ENCODE data around the gene PHLDB1. TPM values are rescaled to one million over a fixed set of nuclear protein-coding genes. Genes with fewer than 3 reads are reported as not detected.

Gene PHLDB1
- total and polyA plus RNA-seq, 2 experiments from 2014 or later: 60.2 to 126 TPM

DNA sequence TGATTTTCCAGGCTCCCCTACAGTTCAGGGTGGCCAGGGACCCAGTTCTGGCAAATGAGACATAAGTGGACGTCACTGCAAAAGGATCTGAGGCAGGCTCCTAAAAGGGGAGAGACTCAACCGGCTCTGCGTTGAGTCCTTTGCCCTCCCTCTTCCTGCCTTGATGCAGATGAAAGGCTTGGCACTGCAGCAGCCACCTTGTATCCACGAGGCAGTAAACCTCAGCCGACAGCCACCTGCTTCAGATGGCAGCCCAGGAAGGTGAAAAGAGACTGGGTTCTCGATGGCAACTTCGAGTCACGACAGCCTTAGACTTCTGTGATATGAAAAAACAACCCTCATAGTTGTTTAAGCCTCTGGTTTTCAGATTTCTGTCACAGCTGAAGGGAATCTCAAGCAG lies 86.8 kb downstream of the PHLDB1 start:
- no peaks in the 10 kb centered on the region for H3K9me3 ChIP-seq (ENCODE audit: low read depth)
- H3K27ac ChIP-seq: no peak overlapping the region
- no peaks in the 10 kb centered on the region for H3K36me3 ChIP-seq
- H3K4me3 ChIP-seq: no peak overlapping the region
- no peaks in the 10 kb centered on the region for H3K4me1 ChIP-seq (ENCODE audit: low read depth)
- DNase-seq (ENCODE audit: low read depth in 1 of 2, low spot score in 1 of 2): no peak
- H3K27me3 ChIP-seq: no peaks in the 10 kb centered on the region
- TF ChIP-seq, protein P1, sequence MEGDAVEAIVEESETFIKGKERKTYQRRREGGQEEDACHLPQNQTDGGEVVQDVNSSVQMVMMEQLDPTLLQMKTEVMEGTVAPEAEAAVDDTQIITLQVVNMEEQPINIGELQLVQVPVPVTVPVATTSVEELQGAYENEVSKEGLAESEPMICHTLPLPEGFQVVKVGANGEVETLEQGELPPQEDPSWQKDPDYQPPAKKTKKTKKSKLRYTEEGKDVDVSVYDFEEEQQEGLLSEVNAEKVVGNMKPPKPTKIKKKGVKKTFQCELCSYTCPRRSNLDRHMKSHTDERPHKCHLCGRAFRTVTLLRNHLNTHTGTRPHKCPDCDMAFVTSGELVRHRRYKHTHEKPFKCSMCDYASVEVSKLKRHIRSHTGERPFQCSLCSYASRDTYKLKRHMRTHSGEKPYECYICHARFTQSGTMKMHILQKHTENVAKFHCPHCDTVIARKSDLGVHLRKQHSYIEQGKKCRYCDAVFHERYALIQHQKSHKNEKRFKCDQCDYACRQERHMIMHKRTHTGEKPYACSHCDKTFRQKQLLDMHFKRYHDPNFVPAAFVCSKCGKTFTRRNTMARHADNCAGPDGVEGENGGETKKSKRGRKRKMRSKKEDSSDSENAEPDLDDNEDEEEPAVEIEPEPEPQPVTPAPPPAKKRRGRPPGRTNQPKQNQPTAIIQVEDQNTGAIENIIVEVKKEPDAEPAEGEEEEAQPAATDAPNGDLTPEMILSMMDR (IDR thresholded peaks at IDR 0.05; ENCODE audit: low read depth, low read length): no peak

DNA sequence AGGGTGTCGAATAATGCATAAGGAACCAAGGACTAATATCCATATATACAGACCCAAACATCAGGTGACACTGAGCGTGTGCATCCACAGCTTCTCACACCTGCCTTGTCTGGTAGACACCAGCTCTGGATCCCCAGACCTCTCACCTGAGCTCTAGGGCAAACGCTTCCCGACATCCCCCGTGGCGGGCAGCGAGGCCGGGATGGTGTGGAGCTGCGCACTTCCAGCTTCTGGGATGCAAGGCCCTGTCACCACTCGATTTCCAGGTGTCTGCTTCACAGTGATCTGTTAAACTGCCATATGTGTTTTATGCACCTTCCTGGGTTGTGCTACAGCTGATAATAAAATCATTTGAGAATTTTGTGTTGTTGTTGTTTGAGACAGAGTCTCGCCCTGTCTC lies 87.4 kb downstream of the PHLDB1 start:
- H3K4me3 ChIP-seq: no peak overlapping the region
- H3K27me3 ChIP-seq: no peaks in the 10 kb centered on the region
- no peak overlapping the region for H3K27ac ChIP-seq
- no peak for DNase-seq (ENCODE audit: low read depth in 1 of 2, low spot score in 1 of 2)
- H3K36me3 ChIP-seq: no peaks in the 10 kb centered on the region
- H3K9me3 ChIP-seq (ENCODE audit: low read depth): no peaks in the 10 kb centered on the region
- TF ChIP-seq, protein P1 (IDR thresholded peaks at IDR 0.05; ENCODE audit: low read depth, low read length): no peak
- H3K4me1 ChIP-seq (ENCODE audit: low read depth): no peaks in the 10 kb centered on the region

DNA sequence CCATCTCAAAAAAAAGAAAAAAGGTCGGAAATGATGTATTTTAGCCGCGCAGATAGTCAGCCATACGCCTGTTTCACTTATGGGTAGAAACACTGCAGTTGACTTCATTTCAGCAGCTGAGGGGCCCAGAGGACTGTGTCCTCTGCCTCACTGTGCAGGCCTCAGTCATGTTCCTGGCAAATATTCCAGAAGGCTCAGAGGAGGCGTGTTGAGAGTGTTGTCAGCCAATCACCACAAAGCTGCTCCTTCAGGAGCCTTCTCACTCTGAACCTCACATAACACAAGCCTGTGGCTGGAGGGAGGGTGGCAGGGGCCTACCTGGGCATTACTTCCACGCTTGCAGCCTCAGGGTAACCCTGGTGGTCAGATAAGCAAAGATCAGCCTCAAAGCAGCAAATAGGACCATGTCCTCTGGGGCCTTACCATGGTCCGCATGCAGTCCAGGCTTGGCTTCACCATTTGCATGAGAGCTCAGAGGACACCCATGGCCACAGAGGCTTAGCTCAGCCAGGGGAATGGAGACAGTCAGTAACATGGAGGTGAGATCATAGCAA lies 89.3 kb downstream of the PHLDB1 start:
- Histone ChIP-seq H3K4me3 (no peak overlapping the region), H3K27ac (no peak overlapping the region), H3K27me3 (no peaks in the 10 kb centered on the region), H3K4me1 (ENCODE audit: low read depth) (no peaks in the 10 kb centered on the region), H3K36me3 (no peaks in the 10 kb centered on the region), H3K9me3 (ENCODE audit: low read depth) (no peaks in the 10 kb centered on the region)
- TF ChIP-seq, protein P1 (IDR thresholded peaks at IDR 0.05; ENCODE audit: low read depth, low read length): no peak
- peak in 1 of 2 donors; percentile 30 for DNase-seq (ENCODE audit: low read depth in 1 of 2, low spot score in 1 of 2)

DNA sequence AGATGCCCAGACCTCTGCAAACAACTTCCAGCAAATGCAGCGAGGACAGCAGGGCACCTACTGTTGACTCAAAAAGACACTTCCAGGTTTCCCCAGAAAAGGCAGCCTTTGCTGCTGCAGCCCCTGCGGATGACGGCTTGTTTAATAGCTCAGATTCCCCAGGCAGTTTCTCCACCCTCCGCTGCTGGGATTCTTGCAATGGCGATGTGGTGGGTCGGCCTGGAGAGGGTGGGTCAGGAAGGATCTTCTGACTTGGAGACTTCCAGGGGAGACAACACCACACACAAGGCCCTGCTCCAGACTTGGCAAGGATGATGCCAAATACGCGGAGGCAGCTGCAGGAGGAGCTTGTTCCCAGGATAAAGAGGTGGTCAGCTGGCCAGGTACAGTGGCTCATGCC lies 89.9 kb downstream of the PHLDB1 start:
- no peak for DNase-seq (ENCODE audit: low read depth in 1 of 2, low spot score in 1 of 2)
- no peak overlapping the region for H3K27ac ChIP-seq
- H3K9me3 ChIP-seq (ENCODE audit: low read depth): no peaks in the 10 kb centered on the region
- TF ChIP-seq, protein P1 (IDR thresholded peaks at IDR 0.05; ENCODE audit: low read depth, low read length): no peak
- H3K36me3 ChIP-seq: no peaks in the 10 kb centered on the region
- H3K4me3 ChIP-seq: no peak overlapping the region
- no peaks in the 10 kb centered on the region for H3K4me1 ChIP-seq (ENCODE audit: low read depth)
- H3K27me3 ChIP-seq: no peaks in the 10 kb centered on the region

DNA sequence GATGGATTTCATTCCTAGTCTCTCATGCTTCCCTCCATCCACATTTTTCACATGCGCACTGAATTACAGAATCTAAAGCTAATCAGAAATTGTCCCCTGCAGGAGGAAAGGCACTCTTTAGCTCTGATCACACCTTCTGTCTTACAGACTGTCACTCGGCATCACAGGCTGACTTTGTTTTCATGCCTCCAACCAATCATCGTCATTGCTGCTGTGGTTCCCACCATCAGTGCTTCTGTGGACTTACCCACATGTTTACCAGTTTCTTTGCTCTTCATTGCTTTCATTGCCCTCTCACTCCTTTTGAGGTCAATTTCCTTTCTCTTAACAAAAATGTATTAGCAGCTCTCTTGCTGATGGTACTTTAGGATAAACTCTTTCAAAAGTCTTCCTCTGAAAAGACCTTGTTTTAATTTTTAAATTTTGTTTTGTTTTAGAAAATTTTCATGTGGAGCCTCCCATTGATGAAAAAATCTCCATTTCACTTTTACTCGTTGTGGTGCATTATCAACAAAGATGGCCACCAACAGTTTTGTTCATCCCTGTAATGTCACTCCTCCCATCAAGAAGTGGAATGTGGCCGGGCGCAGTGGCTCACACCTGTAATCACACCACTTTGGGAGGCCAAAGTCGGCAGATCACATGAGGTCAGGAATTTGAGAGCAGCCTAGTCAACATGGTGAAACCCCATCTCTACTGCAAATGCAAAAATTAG lies 92.2 kb downstream of the PHLDB1 start:
- Histone ChIP-seq H3K9me3 (ENCODE audit: low read depth) (no peaks in the 10 kb centered on the region), H3K27ac (no peak overlapping the region), H3K4me3 (no peak overlapping the region), H3K36me3 (no peaks in the 10 kb centered on the region), H3K4me1 (ENCODE audit: low read depth) (no peaks in the 10 kb centered on the region), H3K27me3 (no peaks in the 10 kb centered on the region)
- no peak for DNase-seq (ENCODE audit: low read depth in 1 of 2, low spot score in 1 of 2)
- TF ChIP-seq, protein P1 (IDR thresholded peaks at IDR 0.05; ENCODE audit: low read depth, low read length): no peak

All from cardiac muscle cell (in vitro differentiated cells and primary cell).